IMR-90 (cell line): ENCODE measurements around the gene ETF1. TPM values are rescaled to one million over a fixed set of nuclear protein-coding genes. Genes with fewer than 3 reads are reported as not detected.

ENCODE experiments used
- ATAC-seq: fragments of 200-7000 bp; cut with Tn5 transposase; 2 replicates; pipeline ENCODE4 v1.9.1; 2020; ENCODE audit warnings: low read depth, mild to moderate bottlenecking, moderate library complexity
- BruUV-seq: library from RNA; stranded (reverse); fragments of 400-500 nt; replicated peaks from 2 replicates; lab custom pipeline; 2021; lab: Mats Ljungman, UMichigan
- CTCF ChIA-PET: fragments of 300-600 bp; formaldehyde crosslinking; extraction: SDS; loops from one replicate; lab custom pipeline; 2021; ENCODE audit warnings: antibody characterized with exemption; lab: Yijun Ruan, JAX
- POLR2A ChIA-PET: fragments of 300-600 bp; sonication (Branson Sonifier 250); formaldehyde crosslinking; loops from one replicate; lab custom pipeline; 2022; ENCODE audit warnings: antibody characterized with exemption; ENCODE audit not compliant: unreplicated experiment; lab: Charles Lee
- DNase-seq: peaks from one replicate; pipeline ENCODE4 v3.0.0; 2013
- H2AFZ ChIP-seq: replicated peaks from 2 replicates; pipeline ENCODE3; 2013; ENCODE audit warnings: low read length, mild to moderate bottlenecking; ENCODE audit not compliant: poor library complexity
- H2AK5ac ChIP-seq: 2 replicates; pipeline ENCODE4 v1.6.1; 2013; ENCODE audit warnings: low read depth, low read length, inconsistent platforms
- H2AK9ac ChIP-seq: replicated peaks from 2 replicates; pipeline ENCODE3; 2013; ENCODE audit warnings: mild to moderate bottlenecking, low read depth, low read length, moderate library complexity; ENCODE audit not compliant: poor library complexity
- H2BK120ac ChIP-seq: 2 replicates; pipeline ENCODE4 v1.6.1; 2013; ENCODE audit warnings: low read depth, low read length, inconsistent platforms
- H2BK15ac ChIP-seq: 3 replicates; pipeline ENCODE4 v1.6.1; 2013; ENCODE audit warnings: low read depth, low read length, inconsistent platforms
- H2BK20ac ChIP-seq: 2 replicates; pipeline ENCODE4 v1.6.1; 2013; ENCODE audit warnings: low read depth, mild to moderate bottlenecking, inconsistent platforms, low read length, moderate library complexity
- H2BK5ac ChIP-seq: 2 replicates; pipeline ENCODE4 v1.6.1; 2013; ENCODE audit warnings: mild to moderate bottlenecking, low read depth, low read length, inconsistent platforms; ENCODE audit not compliant: poor library complexity, severe bottlenecking
- H3K14ac ChIP-seq: replicated peaks from 2 replicates; pipeline ENCODE4 v1.6.1; 2013; ENCODE audit warnings: low read depth, low read length, inconsistent platforms
- H3K18ac ChIP-seq: 2 replicates; pipeline ENCODE4 v1.6.1; 2013; ENCODE audit warnings: low read depth, low read length, control low read depth
- H3K23ac ChIP-seq: 2 replicates; pipeline ENCODE4 v1.6.1; 2013; ENCODE audit warnings: low read depth, low read length, inconsistent platforms
- H3K27ac ChIP-seq: 2 replicates; pipeline ENCODE4 v1.5.1; 2013; ENCODE audit warnings: mild to moderate bottlenecking, control low read depth, low read length; ENCODE audit not compliant: insufficient read depth
- H3K27me3 ChIP-seq: 2 replicates; pipeline ENCODE4 v1.6.1; 2013; ENCODE audit warnings: low read length; ENCODE audit not compliant: control insufficient read depth, insufficient read depth
- H3K36me3 ChIP-seq: 2 replicates; pipeline ENCODE4 v1.6.1; 2013; ENCODE audit warnings: low read length, mixed read lengths; ENCODE audit not compliant: control insufficient read depth, insufficient read depth
- H3K4ac ChIP-seq: 2 replicates; pipeline ENCODE4 v1.6.1; 2013; ENCODE audit warnings: low read depth, low read length, inconsistent platforms
- H3K4me1 ChIP-seq: 2 replicates; pipeline ENCODE4 v1.6.1; 2013; ENCODE audit warnings: low read length, mixed read lengths; ENCODE audit not compliant: control insufficient read depth, insufficient read depth
- H3K4me2 ChIP-seq: 2 replicates; pipeline ENCODE4 v1.6.1; 2013; ENCODE audit warnings: low read depth, mild to moderate bottlenecking, control low read depth, low read length, moderate library complexity
- H3K4me3 ChIP-seq: 2 replicates; pipeline ENCODE4 v1.5.1; 2013; ENCODE audit warnings: low read depth, mild to moderate bottlenecking, control low read depth, low read length, moderate library complexity; ENCODE audit not compliant: insufficient read depth
- H3K56ac ChIP-seq: 2 replicates; pipeline ENCODE4 v1.6.1; 2013; ENCODE audit warnings: low read length, inconsistent platforms; ENCODE audit not compliant: insufficient read depth; ENCODE audit errors: extremely low read depth
- H3K79me1 ChIP-seq, 2 experiments: 2 replicates each; pipeline ENCODE4 v1.6.1; 2013; ENCODE audit warnings: low read length in 2 of 2, inconsistent platforms in 1 of 2, low read depth in 1 of 2
- H3K9ac ChIP-seq: 2 replicates; pipeline ENCODE4 v1.6.1; 2013; ENCODE audit warnings: low read depth, low read length, control low read depth
- H3K9me1 ChIP-seq: 2 replicates; pipeline ENCODE4 v1.6.1; 2013; ENCODE audit warnings: low read length, inconsistent platforms; ENCODE audit not compliant: insufficient read depth
- H3K9me3 ChIP-seq: 2 replicates; pipeline ENCODE4 v1.6.1; 2013; ENCODE audit warnings: low read length; ENCODE audit not compliant: control insufficient read depth, insufficient read depth
- H4K20me1 ChIP-seq: 2 replicates; pipeline ENCODE4 v1.6.1; 2013; ENCODE audit warnings: low read length, inconsistent platforms; ENCODE audit not compliant: insufficient read depth
- H4K5ac ChIP-seq: 2 replicates; pipeline ENCODE4 v1.6.1; 2013; ENCODE audit warnings: mild to moderate bottlenecking, low read depth, low read length, control low read depth
- H4K8ac ChIP-seq, 2 experiments: 2 replicates each; pipeline ENCODE4 v1.6.1; 2013; ENCODE audit warnings: low read depth in 2 of 2, low read length in 2 of 2, control low read depth in 1 of 2, inconsistent platforms in 1 of 2
- H4K91ac ChIP-seq: 2 replicates; pipeline ENCODE4 v1.6.1; 2013; ENCODE audit warnings: low read depth, low read length, inconsistent platforms; ENCODE audit not compliant: insufficient read depth
- CEBPB ChIP-seq: IDR thresholded peaks from 2 replicates; pipeline ENCODE4 v1.6.1; 2012; ENCODE audit warnings: low read depth, low read length, improper control_type of control experiment
- CHD1 ChIP-seq: IDR thresholded peaks from 2 replicates; pipeline ENCODE4 v1.6.1; 2012; ENCODE audit warnings: low read depth, low read length, improper control_type of control experiment
- FOS ChIP-seq: fragments of 150-350 bp; IDR thresholded peaks from 2 replicates; pipeline ENCODE4 v1.6.1; 2016; ENCODE audit warnings: low read depth, low read length
- NFE2L2 ChIP-seq: fragments of 150-350 bp; IDR thresholded peaks from 2 replicates; pipeline ENCODE4 v1.6.1; 2016; ENCODE audit warnings: low read depth, mild to moderate bottlenecking, low read length
- RCOR1 ChIP-seq: IDR thresholded peaks from 2 replicates; pipeline ENCODE4 v1.6.1; 2012; ENCODE audit warnings: mild to moderate bottlenecking, low read length, improper control_type of control experiment; ENCODE audit not compliant: insufficient replicate concordance
- WGBS, 2 experiments: methylation state at CpG; one replicate each; pipeline versions ENCODE4 v1.1.5 to v1.1.7; 2013; ENCODE audit warnings: missing lambda C conversion rate in 2 of 2; ENCODE audit not compliant: insufficient read length in 1 of 2; ENCODE audit errors: extremely low coverage in 2 of 2; 5-methylcytosine and 5-hydroxymethylcytosine counted together
- dilution Hi-C: fragments of 300-500 bp; cut with HindIII; formaldehyde crosslinking; loops from one replicate; pipeline ENCODE4 v1.14.3; 2018; ENCODE audit warnings: low sequenced_read_pairs; ENCODE audit not compliant: unreplicated experiment
- in situ Hi-C: fragments of 300-500 bp; cut with MboI; formaldehyde crosslinking; loops from 3 replicates; pipeline ENCODE4 v1.14.3; 2019; ENCODE audit warnings: low sequenced_read_pairs, inconsistent platforms, mixed read lengths
- intact Hi-C: fragments of 100-400 bp; cut with micrococcal nuclease; formaldehyde crosslinking; loops from 2 replicates; pipeline ENCODE4 v1.10.0; 2022
- polyA plus RNA-seq, 3 experiments: library from polyadenylated mRNA; depleted of rRNA; stranded (reverse); fragments of >200 nt; gene quantifications; 2 replicates each; pipeline ENCODE4 v1.2.3, GENCODE V29; 2012; ENCODE audit warnings: low replicate concordance in 1 of 3
- total RNA-seq: library from RNA; depleted of rRNA; stranded (reverse); fragments of >200 nt; gene quantifications from 2 replicates; pipeline ENCODE4 v1.2.3, GENCODE V29; 2012

ETF1 gene
- total and polyA plus RNA-seq, 2 of the 4 experiments (the other 2 are of a cell fraction) = 53.2 to 126 TPM

DNA sequence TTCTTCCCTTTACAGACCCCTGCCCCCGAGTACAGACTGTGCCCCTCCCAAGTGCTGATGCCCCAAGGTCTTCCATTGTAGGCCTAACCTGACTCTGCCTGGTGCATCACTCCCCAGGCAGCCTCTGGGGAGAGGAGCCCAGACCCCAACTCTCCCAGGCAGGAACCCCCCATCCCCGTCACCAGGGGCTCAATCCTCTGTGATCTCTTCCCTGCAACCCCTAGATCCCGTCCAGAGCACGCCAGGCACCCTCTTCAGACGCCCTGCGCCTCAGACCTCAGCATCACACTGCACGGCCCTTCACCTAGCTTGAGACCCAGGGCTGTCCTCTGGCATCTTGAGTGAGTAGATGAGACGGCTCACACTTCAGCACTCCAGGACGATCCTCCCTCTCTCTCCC, 84.2 kb downstream of the ETF1 start:
- no peak overlapping the region for H3K18ac ChIP-seq
- no TSS peak for BruUV-seq
- peaks cover 2% of the 10 kb centered on the region; the same call in 1 of the 2 replicates for H3K4me1 ChIP-seq
- dilution Hi-C loops (no loop called here), in situ Hi-C loops (no loop called here), intact Hi-C loops (no loop called here)
- H3K36me3 ChIP-seq = no peaks in the 10 kb centered on the region
- peaks cover 13% of the 10 kb centered on the region for H3K27me3 ChIP-seq
- WGBS, 2 experiments = 77% methylated on average over 6 of the region's 9 CpGs; no CpG with 5 or more reads in 1 of the 2 experiments
- H4K5ac ChIP-seq = no peak overlapping the region
- H3K4ac ChIP-seq = no peak overlapping the region
- no peak overlapping the region for H4K8ac ChIP-seq
- no peak overlapping the region for H2BK20ac ChIP-seq
- H3K14ac ChIP-seq = no peak overlapping the region
- H4K91ac ChIP-seq = no peak overlapping the region
- H3K79me1 ChIP-seq = peaks cover 3 to 4% of the 10 kb centered on the region in 2 experiments; a peak in 2 of 4 replicates
- H4K20me1 ChIP-seq = no peaks in the 10 kb centered on the region
- no peaks in the 10 kb centered on the region for H3K9me3 ChIP-seq
- DNase-seq (no peak), ATAC-seq (no peak)
- H3K56ac ChIP-seq = no peak overlapping the region
- no peak overlapping the region for H2BK15ac ChIP-seq
- H3K4me2 ChIP-seq = no peak overlapping the region
- no peak overlapping the region for H3K4me3 ChIP-seq
- no peak overlapping the region for H2BK5ac ChIP-seq
- H3K9ac ChIP-seq = no peak overlapping the region
- H2AK5ac ChIP-seq = 0 out of 2 replicates have a peak overlapping the region, but pooled peaks have one; percentile 3
- no peak overlapping the region for H3K23ac ChIP-seq
- ChIA-PET CTCF (no interaction called here), POLR2A (no interaction called here)
- no peak overlapping the region for H2BK120ac ChIP-seq
- no peak overlapping the region for H3K27ac ChIP-seq
- no peak overlapping the region for H2AFZ ChIP-seq
- H3K9me1 ChIP-seq = peaks cover 3% of the 10 kb centered on the region; the same call in 1 of the 2 replicates
- H2AK9ac ChIP-seq = no peak overlapping the region
- no peak for TF ChIP-seq NFE2L2
- no peak for TF ChIP-seq CHD1
- TF ChIP-seq CEBPB = no peak
- TF ChIP-seq RCOR1 = no peak
- no peak for TF ChIP-seq FOS
